K562 (cell line): ENCODE measurements around the gene ZNF564. TPM values are rescaled to one million over a fixed set of nuclear protein-coding genes. Genes with fewer than 3 reads are reported as not detected.

Source experiments
- CREB3 ChIP-seq: fragments of 450-650 bp; conservative IDR thresholded peaks from 2 replicates; pipeline ENCODE4 v1.6.1; 2016; ENCODE audit warnings: missing genetic modification characterization, low read depth, mild to moderate bottlenecking, missing compliant biosample characterization, moderate library complexity
- ETS2 ChIP-seq: IDR thresholded peaks from 2 replicates; pipeline ENCODE4 v1.6.1; 2016; ENCODE audit warnings: borderline replicate concordance, missing genetic modification characterization, mild to moderate bottlenecking, moderate library complexity, missing compliant biosample characterization; ENCODE audit not compliant: poor library complexity, severe bottlenecking
- ETV6 ChIP-seq, 3 experiments: fragments of 150-350 bp in 1 of 3; sonication (generic) in 1 of 3; formaldehyde crosslinking in 1 of 3; IDR thresholded peaks; 2 replicates each; pipeline versions ENCODE4 v1.6.1 to v1.8.0; 2014 to 2022; ENCODE audit warnings: borderline replicate concordance in 2 of 3, low read depth in 2 of 3, antibody characterized with exemption in 1 of 3, low read length in 1 of 3, mild to moderate bottlenecking in 1 of 3, missing genetic modification reagents in 1 of 3
- HDAC1 ChIP-seq, 2 experiments: fragments of 450-650 bp; IDR thresholded peaks; 2 replicates each; pipeline ENCODE4 v1.6.1; 2016 to 2017; ENCODE audit warnings: inconsistent platforms in 1 of 2, mild to moderate bottlenecking in 1 of 2, moderate library complexity in 1 of 2
- HNRNPH1 ChIP-seq: fragments of 200-400 bp; formaldehyde crosslinking; optimal IDR thresholded peaks from 2 replicates; pipeline ENCODE3; 2017; ENCODE audit warnings: low read depth, mild to moderate bottlenecking, low read length, moderate library complexity
- ILF3 ChIP-seq: fragments of 450-650 bp; IDR thresholded peaks from 2 replicates; pipeline ENCODE4 v1.6.1; 2018; ENCODE audit warnings: antibody characterized with exemption, mild to moderate bottlenecking, moderate library complexity, borderline replicate concordance
- NR2C2 ChIP-seq, 2 experiments: fragments of 200-800 bp in 1 of 2; sonication (Bioruptor generic) in 1 of 2; sonication (generic) in 1 of 2; formaldehyde crosslinking in 1 of 2; IDR thresholded peaks; 2 replicates each; pipeline versions ENCODE4 v1.6.1 to v1.8.0; 2016 to 2022; ENCODE audit warnings: mild to moderate bottlenecking in 1 of 2, missing compliant biosample characterization in 1 of 2, missing genetic modification characterization in 1 of 2, missing genetic modification reagents in 1 of 2
- RBM25 ChIP-seq: fragments of 200-400 bp; formaldehyde crosslinking; IDR thresholded peaks from 2 replicates; pipeline ENCODE4 v1.6.1; 2018; ENCODE audit warnings: low read length, low read depth, moderate library complexity; ENCODE audit not compliant: severe bottlenecking
- TRIM24 ChIP-seq, 2 experiments: fragments of 450-650 bp; IDR thresholded peaks; 2 replicates each; pipeline ENCODE4 v1.6.1; 2016
- ZFP1 ChIP-seq: fragments of 450-650 bp; formaldehyde crosslinking; IDR thresholded peaks from 2 replicates; pipeline ENCODE4 v1.4.0; 2020; ENCODE audit warnings: mild to moderate bottlenecking, mixed read lengths
- ZKSCAN1 ChIP-seq: fragments of 150-350 bp; IDR thresholded peaks from 2 replicates; pipeline ENCODE4 v1.6.1; 2016; ENCODE audit warnings: low read depth, low read length
- ZKSCAN3 ChIP-seq: fragments of 250-450 bp; sonication (Bioruptor Pico); IDR thresholded peaks from 2 replicates; pipeline ENCODE4 v1.4.0; 2020
- ZNF24 ChIP-seq: fragments of 450-650 bp; IDR thresholded peaks from 2 replicates; pipeline ENCODE4 v1.6.1; 2016
- ZNF277 ChIP-seq: fragments of 250-450 bp; sonication (Bioruptor Pico); IDR thresholded peaks from 2 replicates; pipeline ENCODE4 v1.8.0; 2022; ENCODE audit warnings: inconsistent platforms, mild to moderate bottlenecking, moderate library complexity, borderline replicate concordance
- ZNF408 ChIP-seq: fragments of 250-450 bp; sonication (Bioruptor Pico); IDR thresholded peaks from 2 replicates; pipeline ENCODE4 v1.4.0; 2020; ENCODE audit warnings: low read depth, mild to moderate bottlenecking, moderate library complexity
- ZNF79 ChIP-seq: fragments of 250-450 bp; sonication (Bioruptor Pico); IDR thresholded peaks from 2 replicates; pipeline ENCODE4 v1.4.0; 2020; ENCODE audit warnings: low read depth, mild to moderate bottlenecking, moderate library complexity
- polyA plus RNA-seq, 8 experiments: library from polyadenylated mRNA; depleted of rRNA in 4 of 8; stranded (reverse) in 5 of 8; unstranded in 3 of 8; fragments of >200 nt; fragmentation: Nextera tagmentation in 2 of 8; fragmentation: Illumina TruSeq in 1 of 8; extraction: Ambion mirVana in 2 of 8; extraction: Trizol in 1 of 8; gene quantifications; 2 replicates each; pipeline versions ENCODE4 v1.2.1 to v1.2.3, GENCODE V29; 2011 to 2014; ENCODE audit warnings: inconsistent platforms in 1 of 8, missing spikeins in 1 of 8
- total RNA-seq, 7 experiments: library from RNA; depleted of rRNA in 6 of 7; stranded (reverse); fragments of >200 nt in 6 of 7; fragmentation: Illumina TruSeq in 2 of 7; extraction: Trizol in 2 of 7; gene quantifications; 2 replicates each; pipeline versions ENCODE4 v1.2.1 to v1.2.3, GENCODE V29; 2011 to 2021; ENCODE audit warnings: low replicate concordance in 1 of 7

The ZNF564 gene
- total and polyA plus RNA-seq, 9 of the 15 experiments (the other 6 are each of a cell fraction or from before 2014, with no cell fraction given) = 1.4 to 8.1 (median 5.6) TPM

- no peak for TF ChIP-seq ILF3
- TF ChIP-seq TRIM24 (IDR thresholded peaks at IDR 0.05) = peak; percentile 57 to 88
- peak; percentile 92 for TF ChIP-seq RBM25
- no peak for TF ChIP-seq ZNF408
- no peak for TF ChIP-seq ZFP1
- TF ChIP-seq NR2C2 (CRISPR knock-in tag; IDR thresholded peaks at IDR 0.05) = no peak
- TF ChIP-seq NR2C2 (tag; IDR thresholded peaks at IDR 0.05) = no peak
- TF ChIP-seq ETS2 (tag) = no peak
- TF ChIP-seq ZNF277 (CRISPR knock-in tag) = no peak
- 0 out of 2 replicates have a peak, but pooled peaks have one; percentile 25 for TF ChIP-seq ZKSCAN1
- TF ChIP-seq ZNF24 = peak; percentile 90
- no peak for TF ChIP-seq HNRNPH1
- no peak for TF ChIP-seq ZKSCAN3
- no peak for TF ChIP-seq ETV6 (IDR thresholded peaks at IDR 0.05; ENCODE audit: borderline replicate concordance in 1 of 2, low read depth in 2 of 2, low read length in 1 of 2)
- TF ChIP-seq ETV6 (CRISPR knock-in tag; IDR thresholded peaks at IDR 0.05; ENCODE audit: borderline replicate concordance) = no peak
- no peak for TF ChIP-seq ZNF79 (CRISPR knock-in tag)
- TF ChIP-seq HDAC1 (IDR thresholded peaks at IDR 0.05) = 0 out of 4 replicates have a peak, but pooled peaks of 1 of the 2 experiments have one; percentile 8
- TF ChIP-seq CREB3 (tag) = no peak
Measured at GRCh38 chr19:12527034-12527836, 24.0 kb downstream of the ZNF564 start (continued).
